ENCODE measurements around the gene CPEB3.
"Not testable (repeated sequence)": the region's sequence is repeated elsewhere in the genome, so short reads cannot be mapped to it uniquely, and the experiment has no call there.

Gene CPEB3

DNA sequence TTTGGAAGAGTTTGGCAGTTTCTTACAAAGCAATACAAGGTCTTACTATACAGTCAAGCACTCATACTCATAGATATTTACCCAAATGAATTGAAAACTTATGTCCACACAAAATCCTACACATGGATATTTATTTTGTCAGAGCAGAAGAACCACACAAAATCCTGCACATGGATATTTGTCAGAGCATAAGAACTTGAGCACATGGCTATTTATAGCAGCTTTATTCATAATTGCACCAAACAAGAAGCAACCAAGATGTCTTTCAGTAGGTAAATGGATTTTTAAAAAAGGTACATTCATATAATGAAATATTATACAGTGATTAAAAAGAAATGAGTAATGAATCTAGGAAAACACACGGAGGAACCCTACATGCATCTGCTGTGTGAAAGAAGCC lies 251.9 kb downstream of the CPEB3 start:
- no peak for DNase-seq (ENCODE audit: low read depth, low spot score)

DNA sequence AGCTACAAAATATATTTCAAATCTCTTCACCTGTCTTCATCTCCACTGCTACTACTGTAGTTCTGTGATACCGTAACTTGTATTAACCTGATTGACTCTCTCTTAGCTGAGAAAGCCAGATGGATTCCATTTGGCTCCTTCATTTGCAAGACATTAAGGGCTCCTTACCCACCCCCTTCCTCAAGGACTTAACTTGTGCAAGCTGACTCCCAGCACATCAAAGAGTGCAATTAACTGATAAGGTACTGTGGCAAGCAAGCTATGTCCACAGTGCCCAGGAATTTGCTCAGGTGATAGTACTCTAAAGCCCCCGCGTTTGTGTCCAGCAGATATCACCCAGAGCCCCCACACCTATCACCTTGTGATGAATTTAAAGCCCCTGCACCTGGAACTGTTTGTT lies 257.8 kb downstream of the CPEB3 start:
- not testable (repeated sequence) for DNase-seq (ENCODE audit: low read depth, low spot score)

DNA sequence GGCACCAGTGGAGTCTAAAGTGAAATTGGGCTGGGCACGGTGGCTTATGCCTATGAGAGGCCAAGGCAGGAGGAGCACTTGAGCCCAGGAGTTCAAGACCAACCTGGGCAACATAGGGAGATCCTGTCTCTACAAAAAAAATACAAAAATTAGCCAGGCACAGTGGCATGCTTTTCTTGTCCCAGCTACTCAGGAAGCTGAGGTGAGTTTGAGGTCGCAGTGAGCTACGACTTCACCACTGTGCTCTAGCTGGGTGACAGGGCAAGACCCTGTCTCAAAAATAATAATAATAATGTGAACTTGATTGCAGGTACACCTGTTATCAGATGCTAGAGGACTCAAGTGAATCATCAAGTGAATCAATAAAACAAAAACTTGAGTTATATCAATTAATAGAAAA lies 259.3 kb downstream of the CPEB3 start:
- no peak for DNase-seq (ENCODE audit: low read depth, low spot score)

DNA sequence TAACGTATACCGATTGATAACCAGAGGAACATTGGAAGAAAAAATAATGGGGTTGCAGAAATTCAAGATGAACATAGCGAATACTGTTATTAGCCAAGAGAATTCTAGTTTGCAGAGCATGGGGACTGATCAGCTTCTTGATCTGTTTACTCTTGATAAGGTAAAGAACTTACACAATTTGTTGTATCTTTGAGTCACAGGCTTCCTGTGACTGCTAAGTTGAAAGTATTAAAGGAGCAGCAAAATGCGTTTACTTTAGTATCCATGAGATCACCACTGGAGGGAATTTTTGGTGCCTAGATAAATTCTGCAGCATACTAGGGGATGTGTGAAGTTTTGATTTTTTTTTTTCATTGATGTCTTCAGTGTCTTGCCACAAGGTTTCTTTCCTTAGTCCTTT lies 263.7 kb downstream of the CPEB3 start:
- DNase-seq (ENCODE audit: low read depth, low spot score) = no peak

DNA sequence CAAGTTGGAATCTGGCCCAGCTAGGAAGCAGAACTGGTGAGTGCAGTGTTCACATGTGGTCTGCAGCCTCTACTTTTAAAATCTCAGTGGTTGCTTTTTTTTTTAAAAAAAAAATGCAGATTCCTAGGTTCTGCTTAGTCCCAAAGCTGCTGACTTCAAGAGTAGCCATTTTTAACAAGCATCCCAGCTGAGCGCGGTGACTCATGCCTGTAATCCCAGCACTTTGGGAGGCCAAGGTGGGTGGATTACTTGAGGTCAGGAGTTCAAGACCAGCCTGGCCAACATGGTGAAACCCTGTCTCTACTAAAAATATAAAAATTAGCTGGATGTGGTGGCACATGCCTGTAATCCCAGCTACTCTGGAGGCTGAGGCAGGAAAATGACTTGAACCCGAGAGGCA lies 265.5 kb downstream of the CPEB3 start:
- DNase-seq (ENCODE audit: low read depth, low spot score) = not testable (repeated sequence)

DNA sequence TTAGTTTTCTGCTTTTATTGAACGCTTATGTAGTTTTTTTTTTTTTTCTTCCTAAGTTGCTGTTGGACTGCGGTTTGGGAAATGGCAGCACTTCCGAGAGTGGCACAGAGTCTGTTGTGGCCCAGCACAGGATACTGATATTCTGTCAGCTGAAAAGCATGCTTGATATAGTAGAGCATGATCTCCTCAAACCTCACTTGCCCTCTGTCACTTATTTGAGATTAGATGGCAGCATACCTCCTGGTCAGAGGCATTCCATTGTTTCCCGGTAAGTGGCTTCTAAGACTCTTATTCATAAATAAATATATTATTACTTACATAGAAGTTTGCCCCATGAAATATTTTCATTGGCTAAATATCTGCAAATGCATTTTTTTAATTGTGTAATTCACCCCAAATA lies 266.2 kb downstream of the CPEB3 start:
- no peak for DNase-seq (ENCODE audit: low read depth, low spot score)

DNA sequence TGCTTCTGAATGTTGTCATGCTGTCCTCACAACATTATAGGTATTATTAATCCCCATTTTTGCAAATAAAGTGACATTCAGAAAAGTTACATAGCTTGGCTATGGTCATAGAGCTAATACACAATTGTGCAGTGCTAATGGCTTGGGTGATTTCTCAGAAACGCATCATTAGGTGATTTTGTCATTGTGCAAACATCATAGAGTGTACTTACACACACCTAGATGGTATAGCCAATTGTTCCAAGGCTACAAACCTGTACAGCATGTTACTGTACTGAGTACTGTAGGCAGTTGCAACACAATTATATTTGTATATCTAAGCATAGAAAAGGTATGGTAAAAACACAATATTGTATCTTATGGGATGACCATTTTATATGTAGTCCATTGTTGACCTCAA lies 276.3 kb downstream of the CPEB3 start:
- no peak for DNase-seq (ENCODE audit: low read depth, low spot score)

DNA sequence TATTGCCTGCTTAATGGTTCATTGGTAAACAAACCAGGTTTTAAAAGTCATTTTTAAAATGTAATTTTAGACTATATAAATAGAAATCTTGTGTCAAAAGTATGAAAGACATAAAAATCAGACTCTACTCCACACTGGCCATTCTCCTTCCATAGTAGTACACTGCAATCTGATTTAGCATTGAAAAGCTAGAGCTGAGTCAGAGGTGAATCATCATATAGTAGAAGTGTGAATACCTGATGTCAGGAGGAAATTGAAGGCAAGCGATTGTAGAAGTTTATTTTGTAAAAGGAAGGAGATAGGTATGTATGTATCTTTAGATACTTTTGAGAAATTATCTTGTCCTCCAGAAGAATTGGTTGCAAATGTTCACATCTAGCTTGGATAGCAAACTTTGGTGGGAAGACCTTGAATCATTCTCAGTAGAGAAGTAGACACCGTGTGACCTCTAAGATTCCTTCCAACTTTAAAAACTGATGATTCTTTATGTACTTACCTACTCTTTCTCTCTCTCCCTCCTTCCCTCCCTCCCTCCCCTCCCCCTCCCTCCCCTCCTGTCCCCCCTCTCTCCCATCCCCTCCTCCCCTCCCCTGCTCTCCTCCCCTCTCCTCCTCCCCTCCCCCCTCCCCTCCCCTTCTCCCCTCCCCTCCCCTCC lies 279.2 kb downstream of the CPEB3 start:
- DNase-seq (ENCODE audit: low read depth, low spot score) = no peak

DNA sequence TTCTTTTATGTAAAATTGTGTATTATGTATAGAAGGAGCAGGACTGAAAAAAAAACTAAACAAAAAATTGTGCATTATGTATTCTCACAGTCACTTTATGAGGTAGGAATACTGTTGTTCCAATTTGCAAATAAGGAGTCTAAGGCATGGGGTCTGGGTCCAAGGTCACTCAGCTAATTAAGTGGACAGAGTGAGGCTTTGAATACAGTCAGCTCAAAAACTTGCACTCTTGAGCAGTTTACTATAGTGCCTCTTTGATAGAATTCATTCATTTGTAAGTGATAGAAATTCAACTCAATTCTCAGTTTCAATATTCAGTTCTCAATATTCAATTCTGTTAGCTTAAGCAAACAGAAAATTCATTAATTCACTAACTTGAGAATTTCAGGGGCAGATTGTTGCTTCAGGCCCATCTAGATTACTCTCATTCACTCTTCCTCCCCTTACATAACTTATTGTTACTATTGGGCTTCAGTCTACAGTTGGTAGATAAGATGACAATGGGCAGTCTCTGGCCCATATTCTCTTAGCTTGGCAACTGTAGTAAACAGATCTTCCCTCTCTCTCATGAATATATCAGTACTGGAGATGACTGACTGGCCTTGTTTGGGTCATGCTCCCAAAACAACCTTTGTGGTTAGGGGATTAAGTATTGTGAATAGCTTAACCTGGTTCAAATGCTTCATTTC lies 280.7 kb downstream of the CPEB3 start:
- no peak for DNase-seq (ENCODE audit: low read depth, low spot score)

DNA sequence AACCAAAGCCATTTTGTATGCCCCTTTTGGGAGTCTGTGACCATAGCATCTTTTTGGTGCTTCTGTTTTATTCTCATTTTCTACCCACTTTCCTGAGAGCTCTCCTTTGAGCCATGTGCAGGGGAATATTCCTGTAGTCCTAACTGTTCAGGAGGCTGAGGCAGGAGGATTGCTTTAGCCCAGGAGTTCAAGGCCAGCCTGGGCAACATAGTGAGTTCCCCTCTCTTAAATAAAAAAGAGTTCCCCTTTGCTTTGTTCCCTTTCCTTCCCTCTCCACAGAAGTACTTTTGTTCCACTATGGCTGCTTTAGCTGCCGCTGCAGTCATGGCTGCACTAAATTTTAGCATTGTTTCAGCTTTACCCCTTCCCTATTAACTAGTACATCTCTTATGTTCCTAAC lies 281.4 kb downstream of the CPEB3 start:
- DNase-seq (ENCODE audit: low read depth, low spot score) = no peak

DNA sequence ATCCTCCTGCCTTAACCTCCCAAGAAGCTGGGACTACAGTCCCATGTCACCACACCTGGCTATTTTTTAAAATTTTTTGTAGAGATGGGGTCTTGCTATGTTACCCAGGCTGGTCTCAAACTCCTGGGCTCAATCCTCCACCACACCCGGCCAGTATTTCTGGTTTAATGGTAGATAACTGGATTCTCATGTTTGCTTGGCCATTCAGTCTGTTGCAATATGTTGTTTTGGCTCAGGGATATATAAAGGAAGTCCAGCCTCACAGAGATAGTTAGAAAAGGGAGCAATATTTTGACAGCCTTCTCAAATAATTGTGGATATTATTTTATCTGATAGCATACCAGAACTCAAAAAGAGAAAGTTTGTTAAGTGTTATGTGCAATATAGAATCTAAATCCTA lies 284.9 kb downstream of the CPEB3 start:
- DNase-seq (ENCODE audit: low read depth, low spot score) = no peak

DNA sequence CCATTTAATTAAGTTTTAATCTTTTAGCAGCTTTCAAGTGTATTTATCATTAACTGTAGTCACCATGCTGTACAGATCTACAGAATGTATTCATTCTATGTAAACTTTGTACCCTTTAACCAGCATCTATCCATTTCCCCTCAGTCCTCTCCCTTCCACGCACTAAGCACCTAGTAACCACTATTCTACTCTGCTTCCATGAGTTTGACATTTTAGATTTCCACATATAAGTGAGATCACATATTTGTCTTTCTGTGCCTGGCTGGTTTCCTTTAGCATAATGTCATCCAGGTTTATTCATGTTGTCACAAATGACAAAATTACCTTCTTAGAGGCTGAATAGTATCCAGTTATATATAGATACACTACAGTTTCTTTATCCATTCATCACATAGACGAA lies 287.6 kb downstream of the CPEB3 start:
- DNase-seq (ENCODE audit: low read depth, low spot score) = no peak

DNA sequence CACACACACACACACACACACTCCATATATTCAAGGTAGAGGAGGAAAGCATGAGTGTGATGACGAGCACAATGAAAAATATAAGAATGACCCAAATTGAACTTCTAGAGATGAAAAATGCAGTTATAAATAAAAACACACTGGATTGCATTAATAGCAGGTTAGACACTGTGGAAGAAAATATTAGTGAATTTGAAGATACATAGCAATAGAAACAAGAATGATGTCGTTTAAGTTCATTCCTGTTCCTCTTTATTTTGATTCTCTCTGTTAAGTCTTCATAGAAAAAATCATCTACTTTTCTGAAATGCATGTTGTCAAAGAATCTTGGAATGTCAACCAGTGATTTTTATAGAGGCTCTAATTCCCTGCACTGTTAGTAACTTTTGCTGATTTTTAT lies 288.9 kb downstream of the CPEB3 start:
- no peak for DNase-seq (ENCODE audit: low read depth, low spot score)

DNA sequence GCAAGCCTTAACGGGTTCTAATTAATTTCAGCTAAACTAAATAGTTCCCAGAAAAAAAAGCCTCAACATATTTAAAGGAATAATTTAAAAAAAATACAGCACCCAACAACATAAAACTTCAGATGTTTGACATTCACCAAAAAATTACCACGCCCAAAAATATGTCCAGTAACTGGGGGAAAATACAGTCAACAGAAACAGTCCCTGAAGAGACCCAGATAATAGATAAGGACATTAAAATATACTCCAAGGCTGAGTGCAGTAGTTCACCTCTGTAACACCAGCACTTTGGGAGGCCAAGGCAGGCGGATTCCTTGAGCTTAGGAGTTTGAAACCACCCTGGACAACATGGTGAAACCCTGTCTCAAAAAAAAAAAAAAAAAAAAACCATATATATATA lies 289.3 kb downstream of the CPEB3 start:
- no peak for DNase-seq (ENCODE audit: low read depth, low spot score)

Data from activated CD4-positive, CD25-positive, alpha-beta regulatory T cell treated with anti-CD3 and anti-CD28 coated beads, Interleukin-2, amount 50 U/mL, for 16 hours (primary cell).